GM12872 (cell line): ENCODE results near the gene C5orf24.

Experiments used
- TF ChIP-seq, protein P1 (sequence below): IDR thresholded peaks from 3 replicates; pipeline ENCODE4 v1.5.1; 2011; ENCODE audit warnings: low read depth, mild to moderate bottlenecking, low read length, moderate library complexity; ENCODE audit not compliant: insufficient read depth

The C5orf24 gene

DNA sequence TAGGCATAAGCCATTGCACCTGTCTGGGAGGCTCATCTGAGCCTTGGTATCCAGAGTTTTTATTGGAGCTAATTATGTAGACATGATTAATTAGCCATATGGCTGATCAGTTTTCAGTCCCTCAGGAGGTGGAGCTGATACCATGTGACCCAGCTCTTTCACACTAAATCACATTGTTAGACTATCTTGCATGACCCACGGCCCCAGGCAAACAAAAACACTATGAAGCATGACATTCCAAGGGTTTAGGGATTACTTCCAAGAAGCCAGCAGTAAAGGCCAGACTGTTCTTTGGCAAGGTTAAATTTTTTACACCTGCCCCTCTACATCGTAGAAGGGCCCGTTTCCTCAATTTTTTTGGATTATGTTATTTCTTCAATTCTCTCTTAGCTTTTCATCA is 5.0 kb upstream of the C5orf24 start:
- TF ChIP-seq, protein P1, sequence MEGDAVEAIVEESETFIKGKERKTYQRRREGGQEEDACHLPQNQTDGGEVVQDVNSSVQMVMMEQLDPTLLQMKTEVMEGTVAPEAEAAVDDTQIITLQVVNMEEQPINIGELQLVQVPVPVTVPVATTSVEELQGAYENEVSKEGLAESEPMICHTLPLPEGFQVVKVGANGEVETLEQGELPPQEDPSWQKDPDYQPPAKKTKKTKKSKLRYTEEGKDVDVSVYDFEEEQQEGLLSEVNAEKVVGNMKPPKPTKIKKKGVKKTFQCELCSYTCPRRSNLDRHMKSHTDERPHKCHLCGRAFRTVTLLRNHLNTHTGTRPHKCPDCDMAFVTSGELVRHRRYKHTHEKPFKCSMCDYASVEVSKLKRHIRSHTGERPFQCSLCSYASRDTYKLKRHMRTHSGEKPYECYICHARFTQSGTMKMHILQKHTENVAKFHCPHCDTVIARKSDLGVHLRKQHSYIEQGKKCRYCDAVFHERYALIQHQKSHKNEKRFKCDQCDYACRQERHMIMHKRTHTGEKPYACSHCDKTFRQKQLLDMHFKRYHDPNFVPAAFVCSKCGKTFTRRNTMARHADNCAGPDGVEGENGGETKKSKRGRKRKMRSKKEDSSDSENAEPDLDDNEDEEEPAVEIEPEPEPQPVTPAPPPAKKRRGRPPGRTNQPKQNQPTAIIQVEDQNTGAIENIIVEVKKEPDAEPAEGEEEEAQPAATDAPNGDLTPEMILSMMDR: no peak

DNA sequence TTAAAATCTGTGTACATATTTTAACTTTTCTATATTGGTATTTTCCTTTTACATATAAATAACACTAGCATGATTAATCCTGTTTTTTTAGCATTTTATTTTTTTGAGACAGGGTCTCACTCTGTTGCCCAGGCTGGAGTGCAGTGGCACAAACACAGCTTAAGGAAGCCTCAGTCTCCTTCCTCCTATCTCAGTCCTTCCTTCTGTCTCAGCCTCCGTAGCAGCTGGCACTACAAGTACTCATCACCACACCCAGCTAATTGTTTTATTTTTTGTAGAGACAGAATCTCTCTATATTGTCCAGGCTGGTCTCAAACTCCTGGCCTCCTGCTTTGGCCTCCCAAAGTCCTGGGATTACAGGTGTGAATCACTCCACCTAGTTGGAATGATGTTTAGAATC is 1.5 kb upstream of the C5orf24 start:
- TF ChIP-seq, protein P1: no peak

DNA sequence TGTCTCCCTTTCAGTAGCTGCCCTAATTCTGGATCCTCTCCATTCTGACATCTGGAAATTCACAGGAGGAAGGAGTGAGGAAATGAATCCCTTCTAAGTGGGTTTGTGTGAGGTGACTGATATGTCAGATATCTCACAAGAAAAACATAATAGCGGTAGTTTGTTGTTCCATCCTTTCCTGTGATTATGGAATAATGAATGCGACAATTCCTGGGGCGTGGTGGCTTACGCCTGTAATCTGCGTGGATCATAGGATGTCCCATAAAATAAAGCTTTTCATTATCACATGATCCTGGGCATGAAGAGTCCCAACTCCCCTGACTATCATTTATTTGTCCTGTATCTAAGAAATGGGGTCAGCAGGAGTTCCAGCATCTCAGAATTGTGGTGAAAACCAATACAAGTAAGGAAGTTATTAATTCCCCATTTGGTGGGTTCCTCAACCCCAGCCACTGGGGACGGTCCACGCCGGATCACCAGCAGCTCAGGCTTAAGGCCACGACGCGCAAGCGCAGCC is 375 bp upstream of the C5orf24 start:
- TF ChIP-seq, protein P1: no peak

DNA sequence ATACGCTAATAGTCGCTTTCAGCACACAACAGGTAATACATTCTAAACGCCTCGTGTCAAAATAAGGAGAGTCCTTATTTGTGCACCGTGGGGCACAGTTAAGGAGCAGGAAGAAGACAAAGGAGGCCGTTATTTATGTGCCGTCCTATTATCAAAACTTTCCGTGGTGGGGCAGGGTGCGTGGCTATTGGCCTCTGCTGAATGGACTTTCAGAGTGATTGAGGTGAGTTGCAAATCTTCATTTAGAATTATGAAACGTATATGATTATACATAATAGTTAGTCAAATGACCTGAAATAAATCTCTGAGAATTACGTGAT is 833 bp downstream of the C5orf24 start:
- TF ChIP-seq, protein P1: no peak

DNA sequence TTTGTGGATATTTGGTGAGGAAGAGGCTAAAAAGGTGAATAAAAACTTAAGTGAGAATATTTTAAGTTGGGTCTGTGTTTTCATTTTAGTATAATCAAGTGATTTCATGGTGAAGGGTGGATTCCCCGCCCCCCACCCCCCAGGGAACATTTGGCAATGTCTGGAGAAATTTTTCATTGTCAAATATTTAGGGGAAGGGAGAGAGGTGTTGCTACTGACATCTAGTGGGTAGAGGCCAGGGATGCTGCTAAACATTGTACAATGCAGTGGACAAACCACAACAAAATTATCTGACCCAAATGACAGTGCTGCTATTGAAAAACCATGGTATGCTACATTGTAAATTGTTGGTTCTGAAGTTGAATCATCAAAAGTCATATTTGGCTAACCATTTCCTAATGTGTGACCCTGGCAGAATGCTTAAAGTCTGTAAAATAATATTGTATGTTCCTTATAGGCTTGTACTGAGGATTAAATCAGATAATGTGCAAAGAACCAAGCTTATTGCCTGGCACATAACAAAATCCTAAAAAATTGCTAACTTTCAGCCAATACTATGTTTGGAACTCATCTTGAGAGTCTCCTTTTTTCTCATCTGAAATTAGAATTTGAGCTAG is 5.6 kb downstream of the C5orf24 start:
- TF ChIP-seq, protein P1: peak; percentile 54; the same call in 1 of the 3 replicates

DNA sequence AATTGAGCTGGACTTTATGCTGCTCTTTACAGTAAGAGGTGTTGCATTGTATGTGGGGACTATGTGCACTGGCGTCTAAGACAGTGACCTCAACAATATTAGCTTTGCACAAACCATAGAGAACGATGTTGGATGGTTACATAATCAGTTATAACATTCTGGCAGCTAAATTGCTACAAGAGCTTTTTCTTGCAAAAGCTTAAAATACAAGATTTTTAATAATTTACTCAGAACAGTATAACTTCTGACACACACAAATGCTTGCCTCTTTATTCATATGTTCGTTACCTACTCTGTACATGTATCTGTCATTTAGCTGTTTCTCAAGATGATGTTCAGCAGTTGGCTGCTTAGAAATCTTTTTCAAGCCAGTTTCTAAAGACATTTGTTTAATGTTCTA is 11.6 kb downstream of the C5orf24 start:
- TF ChIP-seq, protein P1: no peak

DNA sequence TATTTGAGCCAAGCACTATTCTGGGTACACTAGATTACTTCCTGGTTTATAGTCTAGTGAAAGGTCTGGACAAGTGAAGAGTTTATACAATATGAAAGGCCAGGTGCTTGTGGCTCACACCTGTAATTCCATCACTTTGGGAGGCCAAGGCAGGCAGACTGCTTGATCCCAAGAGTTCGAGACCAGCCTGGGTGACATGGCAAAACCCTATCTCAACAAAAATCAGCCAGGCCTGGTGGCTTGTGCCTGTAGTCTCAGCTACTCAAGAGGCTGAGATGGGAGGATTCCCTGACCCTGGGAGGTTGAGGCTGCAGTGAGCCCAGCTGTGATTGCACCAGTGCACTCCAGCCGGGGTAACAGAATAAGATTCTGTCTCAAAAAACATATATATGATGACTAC is 18.9 kb downstream of the C5orf24 start:
- TF ChIP-seq, protein P1: no peak

DNA sequence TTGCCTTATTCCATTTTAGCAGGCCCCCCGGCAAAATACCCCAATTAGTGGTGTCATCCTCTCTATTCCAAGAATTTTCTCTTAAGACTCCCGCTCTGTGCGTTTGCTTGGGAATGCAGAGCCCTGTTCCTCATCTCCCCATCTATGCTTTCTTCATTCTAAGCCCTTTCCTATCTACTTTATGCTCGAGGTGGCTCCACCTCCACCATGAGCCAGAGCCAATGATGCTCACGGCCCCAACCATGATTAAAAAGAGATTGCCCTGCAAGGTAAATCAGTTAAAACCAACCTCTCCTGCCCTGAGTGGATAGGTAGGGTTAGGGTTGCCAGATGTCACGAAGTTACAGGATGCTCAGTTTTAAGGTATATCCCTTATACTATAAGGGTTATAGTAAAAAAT is 27.7 kb downstream of the C5orf24 start:
- TF ChIP-seq, protein P1: no peak
